Smooth muscle cell (in vitro differentiated cells): ENCODE results near the gene KIF18B. TPM values are rescaled to one million over a fixed set of nuclear protein-coding genes. Genes with fewer than 3 reads are reported as not detected.

Experiments
- microRNA-seq: library from miRNA; unstranded; fragments of <30 nt; microRNA quantifications from one replicate; pipeline ENCODE4, GENCODE V29; 2016; ENCODE audit warnings: borderline number of aligned reads
- polyA plus RNA-seq: library from polyadenylated mRNA; unstranded; fragments of >200 nt; fragmentation: Nextera tagmentation; extraction: Ambion mirVana; gene quantifications from 2 replicates; pipeline ENCODE4 v1.2.1, GENCODE V29; 2016
- small RNA-seq: library from RNA; depleted of rRNA; stranded (forward); fragments of <200 nt; gene quantifications from one replicate; pipeline ENCODE3, GENCODE V24; 2014
- total RNA-seq: library from RNA; depleted of rRNA; stranded (reverse); fragments of >200 nt; gene quantifications from 2 replicates; pipeline ENCODE4 v1.2.3, GENCODE V29; 2014

The KIF18B gene
- total and polyA plus RNA-seq, 2 experiments from 2014 or later = 2.7 to 3.4 TPM

Small RNA genes lying within 50 kb of the gene (microRNA-seq; reads per million reads assigned to microRNA genes)
- gene MIR6783 = 3.5 reads per million

Small RNA genes lying within 50 kb of the gene (small RNA-seq; reads per million reads assigned to genes)
- not detected for gene AC015936.2
- gene CCDC103 = not detected
- 0.08 reads per million for gene MIR6783
- gene RN7SL405P = not detected

Other genes starting within 250 kb of the KIF18B start
- gene DBF4B, start 239.1 kb downstream of the KIF18B start, total RNA-seq = 1.6 and 3.3 TPM in 2 replicates
- 2.7 and 4.1 TPM in 2 replicates for gene DBF4B, start 239.1 kb downstream of the KIF18B start, polyA plus RNA-seq
- 0.40 TPM in 1 of 2 replicates, not detected in the other for gene ADAM11, start 188.8 kb downstream of the KIF18B start, total RNA-seq
- 0.27 and 0.48 TPM in 2 replicates for gene ADAM11, start 188.8 kb downstream of the KIF18B start, polyA plus RNA-seq
- gene GJC1, start 117.5 kb downstream of the KIF18B start, total RNA-seq = 9.2 and 16.1 TPM in 2 replicates
- 6.3 and 8.0 TPM in 2 replicates for gene GJC1, start 117.5 kb downstream of the KIF18B start, polyA plus RNA-seq
- gene HIGD1B, start 99.9 kb downstream of the KIF18B start, total RNA-seq = not detected in 2 replicates
- gene HIGD1B, start 99.9 kb downstream of the KIF18B start, polyA plus RNA-seq = 0.39 and 0.61 TPM in 2 replicates
- 57.2 and 77.5 TPM in 2 replicates for gene EFTUD2, start 48.3 kb downstream of the KIF18B start, total RNA-seq
- 76.0 and 76.5 TPM in 2 replicates for gene EFTUD2, start 48.3 kb downstream of the KIF18B start, polyA plus RNA-seq
- 0.04 TPM in 1 of 2 replicates, not detected in the other for gene GFAP, start 32.3 kb downstream of the KIF18B start, total RNA-seq
- gene GFAP, start 32.3 kb downstream of the KIF18B start, polyA plus RNA-seq = 0.64 and 1.5 TPM in 2 replicates
- gene C1QL1, start 20.5 kb upstream of the KIF18B start, total RNA-seq = not detected in 2 replicates
- gene C1QL1, start 20.5 kb upstream of the KIF18B start, polyA plus RNA-seq = 5.5 and 5.6 TPM in 2 replicates
- gene DCAKD, start 103.9 kb upstream of the KIF18B start, total RNA-seq = 24.3 and 42.3 TPM in 2 replicates
- 25.7 and 28.4 TPM in 2 replicates for gene DCAKD, start 103.9 kb upstream of the KIF18B start, polyA plus RNA-seq
- 78.7 and 87.6 TPM in 2 replicates for gene NMT1, start 113.5 kb upstream of the KIF18B start, total RNA-seq
- 105 and 148 TPM in 2 replicates for gene NMT1, start 113.5 kb upstream of the KIF18B start, polyA plus RNA-seq
- gene PLCD3, start 184.7 kb upstream of the KIF18B start, total RNA-seq = 24.0 and 43.3 TPM in 2 replicates
- gene PLCD3, start 184.7 kb upstream of the KIF18B start, polyA plus RNA-seq = 33.4 and 33.7 TPM in 2 replicates
- 0.49 and 4.6 TPM in 2 replicates for gene ACBD4, start 187.9 kb upstream of the KIF18B start, total RNA-seq
- gene ACBD4, start 187.9 kb upstream of the KIF18B start, polyA plus RNA-seq = 5.0 and 5.9 TPM in 2 replicates
- gene HEXIM1, start 200.7 kb upstream of the KIF18B start, total RNA-seq = 9.3 and 13.7 TPM in 2 replicates
- 9.4 TPM in 2 replicates for gene HEXIM1, start 200.7 kb upstream of the KIF18B start, polyA plus RNA-seq
- 3.4 TPM in 2 replicates for gene HEXIM2, start 214.1 kb upstream of the KIF18B start, total RNA-seq
- gene HEXIM2, start 214.1 kb upstream of the KIF18B start, polyA plus RNA-seq = 6.1 and 6.8 TPM in 2 replicates